NCI-H345 (cell line): ENCODE data around the gene CNGA1.
"Not testable (repeated sequence)": the region's sequence is repeated elsewhere in the genome, so short reads cannot be mapped to it uniquely, and the experiment has no call there.

ENCODE experiments used
- DNase-seq: peaks from one replicate; lab custom pipeline; 2025; lab: John Stamatoyannopoulos, UW

CNGA1 gene

DNA sequence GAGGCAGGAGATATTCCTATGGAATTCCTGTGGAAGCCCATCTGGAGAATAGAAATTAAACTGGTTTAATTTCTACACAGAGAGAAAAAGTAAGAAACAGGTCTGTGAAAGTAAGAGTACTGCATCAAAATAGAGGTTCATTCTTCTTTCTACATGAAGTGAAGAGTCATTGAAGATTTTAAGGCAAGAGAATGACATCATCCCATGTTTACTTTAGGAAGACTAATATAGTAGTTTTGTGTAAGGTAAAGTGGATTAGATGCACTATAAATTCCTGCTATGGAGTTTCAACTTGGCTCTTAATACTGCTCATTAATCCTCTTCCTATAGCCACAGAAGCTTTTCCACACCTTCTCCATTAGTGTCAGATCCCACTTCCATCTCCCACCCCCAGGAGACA, 47.6 kb downstream of the CNGA1 start:
- no peak for DNase-seq

DNA sequence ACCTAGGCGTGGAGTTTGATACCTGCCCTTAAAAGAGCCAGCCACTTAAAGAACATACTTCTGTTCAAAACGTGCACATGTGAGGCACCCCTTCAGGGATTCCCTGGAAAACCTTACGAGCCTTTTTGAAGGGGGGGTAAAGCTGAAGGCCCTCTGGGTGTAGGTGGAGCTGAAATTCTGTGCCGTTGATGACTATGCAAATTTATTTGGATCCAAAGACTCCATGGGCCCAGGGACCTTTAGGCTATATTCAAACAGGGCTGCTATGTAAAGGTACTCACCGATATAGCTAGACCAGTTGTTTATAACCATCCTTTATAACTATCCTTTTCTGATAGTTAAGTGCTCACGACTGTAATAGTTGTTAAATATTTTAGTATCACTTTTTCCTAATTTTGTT, 61.8 kb downstream of the CNGA1 start:
- no peak for DNase-seq

DNA sequence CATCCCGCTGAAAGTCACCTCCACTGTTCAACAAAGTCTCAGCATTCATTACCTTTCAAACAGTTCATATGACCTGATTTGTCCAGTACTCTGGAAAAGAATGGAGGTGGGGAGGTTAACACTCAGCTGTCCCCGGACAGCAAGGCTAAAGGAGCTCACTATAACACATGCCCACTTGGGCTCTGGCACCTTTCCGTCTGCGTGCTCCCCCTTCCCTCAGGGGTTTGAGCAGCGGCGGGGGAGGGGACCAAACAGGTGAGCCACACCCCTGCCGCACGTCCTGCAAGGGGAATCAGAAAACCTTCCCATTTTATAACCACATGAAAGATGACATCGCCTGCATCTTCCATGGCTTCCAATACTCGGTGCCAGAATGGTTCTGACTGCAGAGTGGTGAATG, 62.2 kb downstream of the CNGA1 start:
- DNase-seq, result no peak

DNA sequence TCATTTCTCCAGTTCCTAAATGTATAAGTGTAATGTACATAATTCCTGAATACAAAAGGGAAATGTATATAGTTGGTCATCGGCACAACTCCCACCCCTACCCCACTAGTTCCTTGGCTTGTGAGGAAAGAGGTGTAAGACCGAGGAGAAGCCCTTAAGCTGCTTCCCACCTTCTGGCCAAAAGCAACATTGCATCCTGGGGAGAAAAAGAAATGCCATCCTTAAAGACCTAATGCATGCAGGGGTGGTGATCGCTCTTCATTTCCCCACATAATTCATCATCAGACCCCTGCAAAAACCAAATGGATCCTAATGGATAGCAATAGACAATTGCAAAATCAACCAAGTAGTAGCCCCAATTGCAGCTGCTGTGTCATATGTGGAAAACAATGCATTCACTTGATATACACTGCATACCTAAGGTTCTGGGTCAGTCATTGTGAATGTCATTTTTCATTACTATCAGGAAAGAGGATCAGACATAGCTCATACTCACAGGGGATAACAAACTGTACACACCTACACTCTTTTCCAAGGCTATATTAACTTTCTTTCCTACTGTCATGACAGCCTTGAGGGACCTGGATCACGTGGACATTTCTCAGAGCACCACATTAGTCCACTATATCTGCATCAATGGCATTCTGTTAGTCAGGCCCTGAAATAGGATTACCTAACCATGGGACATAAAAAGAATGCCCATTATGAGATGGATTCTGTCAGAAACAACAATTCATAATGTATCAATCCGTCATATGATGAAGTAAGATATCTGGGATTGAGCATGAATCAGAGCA, 70.4 kb downstream of the CNGA1 start:
- DNase-seq, result no peak

DNA sequence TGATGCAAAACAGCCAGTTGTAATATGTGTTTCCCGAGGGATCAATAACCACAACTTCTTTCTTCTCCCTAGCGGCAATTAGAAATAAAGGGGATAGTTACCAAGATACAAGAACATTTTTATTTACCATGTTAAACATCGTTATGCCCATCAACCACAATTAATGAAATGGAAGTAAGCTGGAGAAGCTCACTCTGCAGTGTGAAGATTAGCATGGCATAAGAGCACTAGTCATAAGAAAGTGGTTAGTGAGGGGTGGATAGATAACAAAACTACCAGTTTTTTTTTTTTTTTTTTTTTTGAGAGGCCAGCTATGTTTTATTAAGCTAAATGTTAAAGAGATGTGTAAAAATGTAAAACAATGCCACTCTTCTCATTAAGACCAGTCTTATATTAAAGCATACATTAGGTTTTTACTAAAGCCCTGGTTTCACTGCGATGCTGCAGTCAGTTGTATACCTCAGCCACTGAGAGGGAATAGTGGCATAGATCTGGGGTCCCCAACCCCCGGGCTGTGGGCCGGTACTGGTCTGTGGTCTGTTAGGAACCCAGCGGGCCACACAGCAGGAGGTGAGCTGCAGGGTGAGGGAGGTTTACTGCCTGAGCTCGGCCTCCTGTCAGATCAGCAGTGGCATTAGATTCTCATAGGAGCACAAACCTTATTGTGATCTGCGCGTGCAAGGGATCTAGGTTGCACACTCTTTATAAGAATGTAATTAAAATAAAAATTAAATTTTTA, 74.2 kb downstream of the CNGA1 start:
- no peak for DNase-seq

DNA sequence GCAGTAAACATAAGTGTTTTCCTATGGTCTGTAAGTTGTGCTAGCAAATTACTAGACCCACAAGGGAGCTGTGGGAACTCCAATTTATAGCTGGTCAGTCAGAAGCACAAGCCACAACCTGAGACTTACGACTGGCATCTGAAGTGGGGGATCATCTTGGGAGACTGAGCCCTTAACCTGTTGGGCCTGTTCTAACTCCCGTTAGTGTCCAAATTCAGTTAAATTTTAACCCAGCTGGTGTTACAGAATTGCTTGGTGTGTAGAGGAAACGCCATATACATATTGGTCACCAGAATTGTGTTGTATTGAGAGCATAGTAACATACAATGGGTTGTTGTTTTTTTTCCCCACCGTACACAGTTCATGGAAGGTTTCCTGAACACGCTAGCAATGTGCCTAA, 77.0 kb downstream of the CNGA1 start:
- DNase-seq, result no peak

DNA sequence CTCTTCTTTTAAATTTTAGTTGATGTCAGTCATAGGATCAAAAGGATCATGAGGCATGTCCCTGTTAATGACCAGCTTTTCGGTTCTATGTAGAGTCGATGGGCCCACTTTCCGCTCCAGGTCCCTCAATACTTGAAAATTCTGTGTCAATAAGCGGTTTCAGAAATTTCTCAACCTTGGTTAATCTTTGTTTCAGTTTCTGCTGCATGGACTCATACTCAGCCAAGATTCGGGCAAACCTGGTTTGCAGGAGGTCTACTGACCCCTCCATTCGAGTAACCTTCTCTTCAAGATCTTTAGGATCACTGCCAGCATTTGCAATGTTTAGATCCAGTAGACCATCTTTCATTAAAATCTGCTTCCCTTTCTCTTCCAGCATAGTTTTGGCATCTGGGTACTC, 80.1 kb downstream of the CNGA1 start:
- no peak for DNase-seq

DNA sequence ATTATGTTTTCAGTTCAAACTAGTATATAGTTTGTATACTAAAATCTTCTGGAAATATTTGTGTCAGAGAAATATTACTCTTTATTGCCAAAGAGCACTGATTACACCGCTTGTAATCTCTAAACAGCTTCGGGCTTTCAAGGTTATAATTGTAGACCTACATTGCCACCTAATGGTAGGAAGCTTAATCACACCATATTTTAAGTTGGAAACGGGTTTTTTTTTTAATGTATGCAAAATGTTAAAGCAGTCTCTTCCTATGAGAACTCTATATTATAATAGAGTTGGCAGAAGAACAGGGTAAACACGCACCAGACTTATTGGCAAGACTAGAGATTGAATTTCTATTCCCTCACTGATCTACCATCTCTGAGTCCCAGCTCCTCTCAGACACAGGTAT, 82.6 kb downstream of the CNGA1 start:
- DNase-seq, result peak; percentile 6

DNA sequence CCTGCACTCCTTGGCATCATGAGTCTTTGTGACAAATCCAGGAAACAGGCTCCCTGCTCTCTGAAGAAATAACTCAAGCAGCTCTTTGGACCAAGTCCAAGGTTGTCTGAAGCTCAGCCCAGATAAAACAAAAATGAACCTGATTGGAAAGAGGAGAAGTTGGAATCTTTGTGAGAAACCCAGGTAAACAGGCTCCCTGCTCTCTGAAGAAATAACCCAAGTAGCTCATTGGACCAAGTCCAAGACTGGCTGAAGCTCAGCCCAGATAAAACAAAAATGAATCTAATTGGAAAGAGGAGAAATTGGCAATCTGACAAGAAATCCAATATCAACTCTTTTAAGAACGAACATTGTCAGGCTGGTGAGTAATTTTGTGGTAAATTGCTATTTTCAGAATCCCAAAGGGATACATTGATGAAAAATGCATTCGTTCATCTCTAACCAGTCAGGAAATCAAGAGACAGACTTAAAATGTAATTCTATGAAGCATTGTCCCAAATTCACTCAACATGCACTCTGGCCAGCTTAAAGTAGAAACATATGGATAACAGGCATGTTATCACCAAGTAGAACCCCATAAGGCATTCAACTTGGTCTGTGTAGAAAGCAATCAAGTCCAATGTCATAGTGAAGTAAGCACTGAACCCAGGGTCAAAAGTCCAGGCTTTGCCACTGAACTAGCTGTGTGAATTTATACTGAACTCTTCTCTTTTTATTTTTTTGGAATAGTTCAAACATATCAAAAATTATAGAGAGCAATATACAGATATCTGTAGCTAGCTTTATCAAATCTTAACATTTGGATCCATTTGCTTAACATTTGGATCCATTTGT, 85.3 kb downstream of the CNGA1 start:
- no peak for DNase-seq

DNA sequence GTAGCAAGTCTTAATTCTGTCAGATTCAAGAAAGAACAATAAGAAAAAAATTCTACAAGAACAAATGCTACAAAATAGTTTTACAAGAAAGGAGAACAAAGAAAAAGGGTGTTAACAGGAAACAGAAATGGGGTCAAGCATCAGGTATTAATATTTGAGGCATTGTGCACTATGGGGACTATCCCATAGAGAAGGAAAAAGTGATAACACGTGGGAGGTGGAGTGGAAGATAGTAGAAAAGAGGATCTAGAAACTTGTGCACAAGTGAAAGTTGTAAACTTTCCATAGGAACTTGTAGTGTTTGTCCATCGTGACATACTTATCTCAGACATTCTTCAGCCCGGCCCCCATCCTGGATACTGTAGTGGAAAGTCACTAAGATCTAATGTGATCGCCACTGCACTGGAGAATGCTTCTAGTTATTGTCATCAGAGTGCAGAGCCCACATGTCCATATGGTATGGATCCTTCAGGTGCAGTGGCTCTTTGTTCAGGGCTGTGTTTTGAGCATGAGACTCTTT, 86.7 kb downstream of the CNGA1 start:
- no peak for DNase-seq

DNA sequence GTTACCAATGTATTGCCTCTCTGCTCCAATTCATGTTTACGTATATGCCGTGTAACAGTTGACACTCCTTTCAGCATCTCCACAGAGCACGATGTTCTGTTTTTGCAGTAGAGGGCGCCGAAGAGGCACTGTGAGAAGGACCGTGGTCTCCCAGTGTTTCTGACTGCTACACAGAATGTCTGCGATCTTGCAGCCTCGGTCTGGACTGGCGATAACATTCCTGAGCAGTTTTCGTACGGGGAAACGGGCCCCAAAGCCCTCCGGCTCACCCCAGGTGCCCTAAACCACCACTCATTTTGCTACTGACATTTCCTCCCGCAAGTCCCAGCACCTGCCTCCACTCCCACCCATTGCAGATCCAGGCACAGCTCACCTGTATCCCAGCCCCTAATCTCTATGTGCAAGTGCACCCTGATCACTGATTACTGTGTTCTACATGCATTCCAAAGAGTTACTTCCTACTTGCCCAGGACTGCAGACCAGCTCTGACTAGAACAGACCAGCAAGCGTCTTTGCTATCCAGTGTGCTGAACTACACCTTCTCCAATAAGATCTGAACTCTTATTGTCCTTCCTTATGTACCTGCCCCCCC, 89.7 kb downstream of the CNGA1 start:
- DNase-seq, result peak; percentile 4

DNA sequence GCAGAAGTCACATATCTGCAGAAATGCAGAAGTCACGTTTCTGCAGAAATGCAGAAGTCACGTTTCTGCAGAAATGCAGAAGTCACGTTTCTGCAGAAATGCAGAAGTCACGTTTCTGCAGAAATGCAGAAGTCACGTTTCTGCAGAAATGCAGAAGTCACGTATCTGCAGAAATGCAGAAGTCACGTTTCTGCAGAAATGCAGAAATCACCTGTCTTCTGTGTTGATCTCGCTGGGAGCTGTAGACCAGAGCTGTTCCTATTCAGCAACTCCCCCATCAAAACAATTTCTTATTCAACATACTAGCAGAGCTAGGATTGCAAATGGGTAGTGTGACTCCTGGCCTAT, 93.2 kb downstream of the CNGA1 start:
- not testable (repeated sequence) for DNase-seq

DNA sequence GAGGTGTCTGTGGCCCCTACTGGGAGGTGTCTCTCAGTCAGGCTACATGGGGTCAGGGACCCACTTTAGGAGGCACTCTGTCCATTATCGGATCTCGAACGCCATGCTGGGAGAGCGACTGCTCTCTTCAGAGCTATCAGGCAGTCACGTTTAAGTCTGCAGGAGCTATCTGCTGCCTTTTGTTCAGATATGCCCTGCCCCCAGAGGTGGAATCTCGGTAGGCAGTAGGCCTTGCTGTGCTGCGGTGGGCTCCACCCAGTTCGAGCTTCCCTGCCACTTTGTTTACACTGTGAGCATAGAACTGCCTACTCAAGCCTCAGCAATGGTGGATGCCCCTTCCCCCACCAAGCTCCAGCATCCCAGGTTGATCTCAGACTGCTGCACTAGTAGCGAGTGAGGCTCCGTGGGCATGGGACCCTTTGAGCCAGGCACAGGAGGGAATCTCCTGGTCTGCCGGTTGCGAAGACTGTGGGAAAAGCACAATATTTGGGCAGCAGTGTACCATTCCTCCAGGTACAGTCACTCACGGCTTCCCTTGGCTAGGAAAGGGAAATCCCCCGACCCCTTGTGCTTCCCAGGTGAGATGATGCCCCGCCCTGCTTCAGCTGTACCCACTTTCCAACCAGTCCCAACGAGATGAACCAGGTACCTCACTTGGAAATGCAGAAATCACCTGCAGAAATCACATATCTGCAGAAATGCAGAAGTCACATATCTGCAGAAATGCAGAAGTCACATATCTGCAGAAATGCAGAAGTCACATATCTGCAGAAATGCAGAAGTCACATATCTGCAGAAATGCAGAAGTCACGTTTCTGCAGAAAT, 93.8 kb downstream of the CNGA1 start:
- not testable (repeated sequence) for DNase-seq

DNA sequence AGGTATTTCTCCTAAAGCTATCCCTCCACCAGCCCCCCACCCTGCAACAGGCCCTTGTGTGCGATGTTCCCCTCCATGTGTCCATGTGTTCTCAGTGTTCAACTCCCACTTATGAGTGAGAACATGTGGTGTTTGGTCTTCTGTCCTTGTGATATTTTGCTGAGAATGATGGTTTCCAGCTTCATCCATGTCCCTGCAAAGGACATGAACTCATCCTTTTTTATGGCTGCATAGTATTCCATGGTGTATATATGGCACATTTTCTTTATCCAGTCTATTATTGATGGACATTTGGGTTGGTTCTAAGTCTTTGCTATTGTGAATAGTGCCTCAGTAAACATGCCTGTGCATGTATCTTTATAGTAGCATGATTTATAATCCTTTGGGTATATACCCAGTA, 99.3 kb downstream of the CNGA1 start:
- DNase-seq, result not testable (repeated sequence)

DNA sequence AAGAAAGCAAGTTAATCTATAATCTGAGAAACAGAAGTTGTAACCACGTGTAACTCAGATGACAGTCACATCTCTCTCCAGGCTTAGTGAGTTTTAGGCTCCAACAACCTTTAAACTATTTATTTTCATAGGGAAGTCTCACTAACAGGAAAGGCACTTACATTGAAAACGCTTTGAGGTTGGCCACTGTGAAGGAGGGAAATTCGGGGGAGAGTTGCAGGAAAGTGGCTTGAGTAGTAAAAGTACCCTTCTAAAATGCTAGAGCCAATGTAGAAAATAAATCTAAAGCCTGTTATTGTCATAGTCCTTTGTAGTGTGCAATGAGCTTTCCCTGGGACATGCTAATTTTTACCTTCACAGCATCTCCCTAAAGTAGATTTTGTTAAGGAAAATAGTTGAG, 101.1 kb downstream of the CNGA1 start:
- no peak for DNase-seq

DNA sequence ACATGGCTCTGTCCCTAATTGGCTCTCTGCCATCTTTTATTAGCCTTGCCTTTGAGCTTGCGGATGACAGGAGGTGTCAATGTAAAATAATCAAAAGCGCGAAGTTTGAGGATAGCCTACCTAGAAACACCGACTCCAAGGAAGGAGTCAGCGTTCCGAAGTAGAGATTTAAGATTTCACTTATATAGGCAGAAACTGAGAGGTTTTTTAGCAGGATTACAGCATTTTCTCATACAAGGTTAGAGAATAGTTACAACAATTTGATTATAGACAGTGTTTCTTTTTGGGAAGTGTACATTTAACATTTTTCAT, 101.6 kb downstream of the CNGA1 start:
- no peak for DNase-seq

DNA sequence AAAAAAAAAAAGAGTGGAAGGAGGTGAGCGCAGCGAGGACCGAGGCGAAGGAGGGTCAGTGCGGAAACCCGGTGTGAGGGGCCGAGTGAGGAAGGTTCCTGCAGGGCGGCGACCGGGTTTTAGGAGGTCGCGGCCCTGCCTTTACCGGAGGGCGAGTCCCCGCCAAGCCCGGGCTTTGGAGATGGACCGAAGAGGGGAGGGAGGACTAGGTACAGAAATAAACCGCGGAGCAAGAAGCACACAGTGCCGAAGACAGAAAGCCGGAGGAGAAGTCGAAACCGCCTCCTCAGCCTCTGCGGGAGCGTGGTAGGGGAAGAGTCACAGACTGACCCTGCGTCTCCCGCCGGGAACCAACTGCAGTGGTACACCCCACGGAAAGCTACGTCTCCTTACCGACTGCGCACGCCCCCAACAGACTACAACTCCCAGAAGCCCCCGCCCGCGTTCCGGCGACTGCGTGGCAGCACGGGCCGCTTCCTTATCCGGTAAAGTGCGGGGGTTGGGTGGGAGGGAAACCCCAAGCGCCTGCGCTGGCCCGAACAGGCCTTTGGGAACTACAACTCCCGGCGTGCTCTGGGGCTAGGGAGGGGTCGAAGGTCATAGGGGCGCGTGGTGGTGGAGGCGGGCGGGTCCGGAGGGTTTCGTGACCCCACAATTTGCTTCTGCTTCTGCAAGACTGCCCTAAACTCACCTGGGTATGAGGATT, 102.1 kb downstream of the CNGA1 start, which contains the start of gene NFXL1:
NFXL1 (minus strand) TSS at position 364 of the 706 bp plus-strand sequence. CDS start 380 bp downstream, outside the sequence.
- DNase-seq, result peak; percentile 94

DNA sequence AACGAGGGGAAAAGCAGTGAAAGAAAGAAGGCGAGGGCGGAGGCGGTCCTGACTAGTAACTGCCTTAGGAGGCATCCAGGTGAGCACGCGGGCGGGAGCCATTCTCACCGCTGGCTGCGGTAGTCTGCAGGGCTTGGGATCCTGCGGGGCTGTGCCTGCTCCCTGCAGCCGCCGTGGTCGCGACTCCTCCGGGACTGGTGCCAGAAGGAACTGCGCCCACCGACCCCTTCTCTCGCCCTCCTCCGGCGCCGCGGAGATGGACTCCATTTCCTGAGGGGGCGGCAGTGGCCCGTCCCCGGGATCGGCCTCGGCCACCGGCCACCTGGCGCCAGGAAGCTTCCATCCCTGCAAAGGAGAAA, 102.6 kb downstream of the CNGA1 start:
- DNase-seq, result peak; percentile 26

DNA sequence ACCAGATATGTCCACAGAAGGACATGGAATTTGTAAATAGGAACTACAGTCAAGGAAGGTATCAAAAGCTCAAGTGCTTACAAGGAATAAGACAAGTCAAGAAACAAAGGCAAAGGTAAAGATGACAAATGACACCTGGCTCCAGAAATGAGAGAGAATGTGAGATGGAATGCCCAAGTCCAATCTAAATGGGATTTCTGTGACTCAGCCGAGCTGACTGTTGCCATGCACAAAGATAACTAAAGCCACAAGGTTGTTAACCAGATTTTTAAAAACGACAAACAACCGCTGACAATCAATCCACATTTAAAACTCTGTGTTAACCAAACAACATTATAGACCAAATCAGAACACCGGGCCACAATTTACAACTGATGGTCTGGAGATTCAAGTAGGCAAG, 103.2 kb downstream of the CNGA1 start:
- DNase-seq, result no peak

DNA sequence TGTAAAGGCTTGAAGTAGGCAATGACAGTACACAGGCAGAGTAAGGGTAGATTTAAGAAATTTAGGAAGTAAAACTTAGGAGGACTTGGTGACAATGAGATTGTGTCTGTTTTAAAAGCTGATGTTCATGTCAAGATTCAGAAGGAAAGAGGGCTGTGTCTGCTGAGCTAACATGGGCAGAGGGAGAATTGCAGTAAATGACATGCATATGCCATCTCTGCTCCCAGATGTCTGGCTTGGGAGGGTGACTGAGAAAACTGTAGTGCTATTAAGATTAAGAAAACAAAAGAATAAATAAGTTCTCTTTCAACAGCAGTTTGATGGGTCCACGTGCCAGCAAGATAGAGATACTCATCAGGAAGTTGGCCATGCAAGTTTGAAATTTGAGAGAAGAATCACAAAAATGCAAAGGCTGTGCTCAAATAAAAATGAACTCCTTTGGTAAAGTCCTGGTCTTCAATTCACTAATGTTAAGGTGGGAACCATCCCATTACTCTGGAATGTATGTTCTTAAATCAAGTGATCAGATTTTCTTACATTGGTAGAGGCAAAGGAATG, 109.3 kb downstream of the CNGA1 start:
- DNase-seq, result no peak
